Measurements from ENCODE around the gene BCAS3.

BCAS3 gene

GRCh38 chr17:61442136-61442775 is 764.6 kb downstream of the BCAS3 start:
- ATAC-seq = no peak

Data from activated CD4-positive, CD25-positive, alpha-beta regulatory T cell treated with anti-CD3 and anti-CD28 coated beads, Interleukin-2, amount 50 U/mL, for 24 hours (primary cell).